ENCODE data around the gene TRIP6.

GRCh38 chr7:100882785-100883526 is 15.8 kb downstream of the TRIP6 start:
- no peak for TF ChIP-seq CTCF (IDR thresholded peaks at IDR 0.05; ENCODE audit: extremely low read depth in 1 of 2, insufficient read depth in 1 of 2, low read depth in 1 of 2, low read length in 2 of 2)
- no peak for TF ChIP-seq EZH2 (IDR thresholded peaks at IDR 0.05; ENCODE audit: borderline replicate concordance, low read depth, low read length, severe bottlenecking)
- no peak for TF ChIP-seq POLR2AphosphoS5 (IDR thresholded peaks at IDR 0.05; ENCODE audit: insufficient read depth, low read depth, low read length)
- TF ChIP-seq MAX (IDR thresholded peaks at IDR 0.05; ENCODE audit: insufficient read depth, insufficient read length), result no peak
- TF ChIP-seq JUN (IDR thresholded peaks at IDR 0.05; ENCODE audit: borderline replicate concordance, insufficient read depth, insufficient read length, low read depth), result no peak
- no peak for TF ChIP-seq MYC (IDR thresholded peaks at IDR 0.05; ENCODE audit: low read depth, low read length)
- TF ChIP-seq POLR2A (IDR thresholded peaks at IDR 0.05; ENCODE audit: low read depth, low read length), result no peak
- no peak for TF ChIP-seq FOS (IDR thresholded peaks at IDR 0.05; ENCODE audit: borderline replicate concordance, insufficient read depth, low read length)
